Rectal smooth muscle tissue (tissue), 1 donor: Measurements from ENCODE around the gene ERRFI1.

Experiments
- H3K27ac ChIP-seq: one replicate; pipeline ENCODE4 v1.7.0; 2013; ENCODE audit warnings: low read depth, low read length, inconsistent platforms
- H3K27me3 ChIP-seq: one replicate; pipeline ENCODE4 v1.7.0; 2013; ENCODE audit warnings: low read length; ENCODE audit not compliant: control insufficient read depth, insufficient read depth
- H3K36me3 ChIP-seq: one replicate; pipeline ENCODE4 v1.7.0; 2013; ENCODE audit warnings: low read length; ENCODE audit not compliant: control insufficient read depth, insufficient read depth
- H3K4me1 ChIP-seq: one replicate; pipeline ENCODE4 v1.7.0; 2013; ENCODE audit warnings: low read length; ENCODE audit not compliant: control insufficient read depth, insufficient read depth
- H3K4me3 ChIP-seq: one replicate; pipeline ENCODE4 v1.7.0; 2013; ENCODE audit warnings: low read length
- H3K9ac ChIP-seq: one replicate; pipeline ENCODE4 v1.7.0; 2013; ENCODE audit warnings: low read length

The ERRFI1 gene

DNA sequence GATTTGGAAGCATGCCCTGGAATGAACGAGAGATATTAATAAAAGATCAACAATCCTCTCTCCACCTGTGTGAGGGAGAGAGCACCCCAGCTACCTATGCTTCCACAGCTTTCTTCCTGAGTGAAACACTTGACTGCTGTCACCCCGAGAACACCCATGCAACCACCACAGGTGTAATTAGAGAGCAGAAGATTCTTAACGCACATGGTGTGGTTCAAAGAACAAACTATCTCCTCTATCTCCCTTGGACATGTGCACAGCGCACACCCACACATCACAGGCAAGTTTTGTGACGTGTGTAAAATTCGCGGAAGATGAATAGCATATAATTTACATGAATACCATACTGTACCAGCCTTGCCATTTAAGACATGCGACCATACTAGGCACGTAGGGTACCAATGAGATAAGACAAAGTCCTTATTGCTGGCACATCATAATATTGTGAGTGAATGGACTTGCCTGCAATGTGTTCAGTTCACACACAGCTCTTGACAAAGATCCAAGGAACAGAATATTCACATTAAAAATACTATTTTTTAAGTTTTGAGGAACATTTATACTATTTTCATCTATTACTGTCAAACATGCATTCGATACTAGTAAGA, 11.6 kb downstream of the ERRFI1 start:
- Histone ChIP-seq H3K27ac (peak overlapping the region; percentile 10), H3K36me3 (peaks cover 8% of the 10 kb centered on the region), H3K27me3 (no peaks in the 10 kb centered on the region), H3K9ac (no peak overlapping the region), H3K4me3 (no peak overlapping the region), H3K4me1 (peaks cover 23% of the 10 kb centered on the region)

DNA sequence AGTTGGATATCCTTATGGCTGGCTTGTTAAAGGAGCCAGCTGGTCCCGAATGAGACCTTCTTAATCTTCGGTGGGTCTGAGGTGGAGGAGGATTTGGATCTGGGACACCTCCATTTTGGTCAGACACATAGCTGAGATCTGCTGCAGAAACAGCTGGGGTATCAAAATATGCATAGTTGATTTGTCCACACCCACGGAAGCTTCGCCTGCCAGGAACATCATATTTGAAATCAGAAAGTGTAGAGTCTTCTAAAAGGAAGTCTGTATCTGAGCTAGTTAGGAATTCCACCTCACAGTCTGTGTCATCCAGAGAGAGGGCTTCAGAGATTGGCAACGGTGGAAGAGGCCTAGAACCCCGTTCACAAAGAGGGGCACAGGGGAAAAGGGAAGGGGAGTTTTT, 12.3 kb downstream of the ERRFI1 start:
- peaks cover 23% of the 10 kb centered on the region for H3K4me1 ChIP-seq
- H3K36me3 ChIP-seq = peaks cover 8% of the 10 kb centered on the region
- H3K27me3 ChIP-seq = no peaks in the 10 kb centered on the region
- no peak overlapping the region for H3K27ac ChIP-seq
- H3K4me3 ChIP-seq = no peak overlapping the region
- no peak overlapping the region for H3K9ac ChIP-seq

DNA sequence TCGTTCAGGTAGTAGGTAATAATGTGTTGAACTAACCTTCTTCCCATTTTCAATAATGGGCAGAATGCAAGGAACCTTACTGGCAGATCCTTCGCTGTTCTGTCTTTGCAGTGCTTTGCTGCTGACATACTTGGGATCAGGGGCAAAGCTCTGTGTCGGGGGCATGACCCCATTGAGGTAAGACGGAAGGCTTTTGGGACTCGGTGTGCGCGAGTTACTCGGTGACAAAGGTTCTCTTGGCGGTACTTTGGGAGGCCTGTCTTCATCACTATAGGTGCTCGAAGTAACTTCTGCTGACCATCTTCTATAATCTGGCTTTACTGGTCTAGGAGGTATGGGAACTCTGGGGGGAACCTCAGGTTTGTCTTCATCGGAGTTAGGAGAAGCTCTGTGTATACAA, 12.7 kb downstream of the ERRFI1 start:
- Histone ChIP-seq H3K36me3 (peaks cover 8% of the 10 kb centered on the region), H3K4me3 (no peak overlapping the region), H3K4me1 (peaks cover 23% of the 10 kb centered on the region), H3K9ac (no peak overlapping the region), H3K27me3 (no peaks in the 10 kb centered on the region), H3K27ac (no peak overlapping the region)

DNA sequence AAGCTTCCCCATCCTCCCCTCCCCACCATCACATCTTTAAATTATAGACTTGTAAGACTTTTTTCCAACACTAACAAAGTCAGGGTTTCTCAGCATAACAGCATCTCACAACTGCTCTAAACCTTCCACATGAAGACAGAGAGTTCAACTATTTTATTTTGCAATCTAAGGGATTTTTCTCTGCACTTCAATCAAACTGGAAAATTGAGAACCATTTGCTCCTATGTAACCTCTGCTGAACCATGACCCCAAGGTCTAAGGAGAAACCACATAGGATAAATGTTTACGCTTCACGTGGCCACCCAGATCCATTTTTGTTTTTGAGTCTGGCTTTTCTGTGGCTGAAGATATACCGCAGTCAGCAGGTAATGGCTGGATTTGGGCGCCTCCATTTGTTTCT, 13.2 kb downstream of the ERRFI1 start:
- peaks cover 23% of the 10 kb centered on the region for H3K4me1 ChIP-seq
- H3K36me3 ChIP-seq = peaks cover 8% of the 10 kb centered on the region
- H3K27me3 ChIP-seq = no peaks in the 10 kb centered on the region
- H3K4me3 ChIP-seq = no peak overlapping the region
- no peak overlapping the region for H3K27ac ChIP-seq
- no peak overlapping the region for H3K9ac ChIP-seq

DNA sequence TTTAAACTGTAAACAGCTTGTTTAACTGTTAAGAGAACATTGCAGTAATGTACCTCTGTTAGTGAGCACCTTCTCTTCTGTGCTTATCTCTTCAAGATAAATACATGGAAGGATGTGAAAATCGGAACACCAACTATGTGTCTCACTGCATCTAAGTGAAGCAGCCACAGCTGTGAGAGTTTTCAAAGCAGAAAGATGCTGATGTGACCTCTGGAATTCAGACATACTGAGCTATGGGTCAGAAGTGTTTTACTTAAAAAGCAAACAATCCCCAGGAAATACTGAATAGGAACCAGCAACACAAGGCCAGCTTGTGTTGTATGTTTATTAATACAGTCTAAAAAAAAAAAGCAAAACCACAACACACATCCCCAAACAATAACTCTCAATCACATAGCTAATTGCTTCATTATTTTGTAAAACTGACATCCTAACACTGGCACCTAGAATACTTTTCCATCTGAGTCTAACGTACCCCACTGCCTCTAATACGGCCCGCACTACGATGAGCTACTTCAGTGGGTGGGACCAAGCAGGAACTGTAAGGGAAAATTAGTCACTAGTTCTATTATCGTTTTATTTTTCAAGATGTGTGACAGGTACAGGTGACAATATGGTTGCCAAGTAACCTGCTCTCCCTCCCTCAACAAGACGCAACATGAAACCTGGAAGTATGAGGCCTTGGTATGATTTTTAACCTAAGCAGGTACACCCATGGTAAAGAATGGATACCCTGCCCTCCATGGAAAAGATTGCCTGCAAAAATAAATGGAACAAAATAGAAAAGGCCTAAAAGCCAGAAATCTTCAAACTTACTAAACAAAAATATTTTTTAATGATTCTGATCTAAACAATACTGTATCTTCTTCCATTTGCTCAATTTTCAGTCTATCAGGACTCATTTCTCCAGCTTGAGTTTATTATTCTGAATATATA, 13.9 kb downstream of the ERRFI1 start:
- Histone ChIP-seq H3K4me1 (peaks cover 18% of the 10 kb centered on the region), H3K4me3 (no peak overlapping the region), H3K9ac (no peak overlapping the region), H3K27ac (no peak overlapping the region), H3K27me3 (no peaks in the 10 kb centered on the region), H3K36me3 (peaks cover 8% of the 10 kb centered on the region)

DNA sequence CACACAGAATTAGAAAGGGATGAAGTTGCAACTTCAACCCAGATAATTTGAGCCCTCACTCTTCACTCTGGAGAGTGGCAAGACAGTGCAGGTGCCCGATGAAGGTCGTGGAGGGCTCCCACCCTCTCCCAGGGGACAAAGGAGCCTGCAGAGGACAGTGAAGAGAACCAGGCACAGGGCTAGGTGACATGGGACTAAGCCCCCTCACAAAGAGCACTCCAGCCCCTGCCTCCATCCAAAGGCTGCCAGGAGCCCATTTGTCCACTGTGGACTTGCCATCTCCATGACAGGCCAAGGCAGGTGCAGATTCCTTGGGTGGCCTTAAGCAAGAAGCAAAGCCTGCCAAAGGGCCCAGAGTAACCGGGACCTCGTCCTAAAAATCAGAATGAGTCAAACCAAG, 15.1 kb downstream of the ERRFI1 start:
- no peak overlapping the region for H3K4me3 ChIP-seq
- H3K4me1 ChIP-seq = peaks cover 10% of the 10 kb centered on the region
- peaks cover 8% of the 10 kb centered on the region for H3K36me3 ChIP-seq
- no peak overlapping the region for H3K27ac ChIP-seq
- H3K9ac ChIP-seq = no peak overlapping the region
- no peaks in the 10 kb centered on the region for H3K27me3 ChIP-seq

DNA sequence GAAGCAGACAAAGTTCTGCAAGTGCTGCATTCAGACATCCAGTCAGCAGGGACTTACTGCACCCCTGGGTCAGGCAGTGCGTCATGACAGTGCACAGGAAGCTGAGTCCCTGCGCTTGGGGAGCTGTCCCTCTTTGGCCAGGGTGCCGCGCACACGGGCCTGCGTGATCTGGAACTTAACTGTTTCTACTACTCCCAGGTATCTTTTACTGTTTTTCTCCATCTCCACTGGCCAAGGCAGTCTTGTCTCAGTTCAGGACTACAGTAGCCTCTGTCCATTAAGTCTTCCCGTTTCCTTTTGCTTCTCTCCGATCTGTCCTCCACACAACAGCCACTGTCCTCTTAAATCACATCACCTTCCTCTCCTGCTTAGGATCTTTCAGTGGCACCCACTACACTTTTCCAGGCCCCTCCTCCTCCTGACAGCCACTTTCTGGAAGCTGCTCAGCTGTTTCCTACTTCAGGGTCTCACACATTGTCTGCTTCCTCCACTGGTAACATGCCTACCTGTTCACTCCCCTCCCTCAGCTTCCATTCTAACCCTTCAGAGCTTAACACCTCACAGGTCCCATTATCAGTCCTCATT, 15.9 kb downstream of the ERRFI1 start:
- Histone ChIP-seq H3K36me3 (peaks cover 8% of the 10 kb centered on the region), H3K27me3 (no peaks in the 10 kb centered on the region), H3K4me3 (no peak overlapping the region), H3K4me1 (peaks cover 5% of the 10 kb centered on the region), H3K9ac (no peak overlapping the region), H3K27ac (no peak overlapping the region)

DNA sequence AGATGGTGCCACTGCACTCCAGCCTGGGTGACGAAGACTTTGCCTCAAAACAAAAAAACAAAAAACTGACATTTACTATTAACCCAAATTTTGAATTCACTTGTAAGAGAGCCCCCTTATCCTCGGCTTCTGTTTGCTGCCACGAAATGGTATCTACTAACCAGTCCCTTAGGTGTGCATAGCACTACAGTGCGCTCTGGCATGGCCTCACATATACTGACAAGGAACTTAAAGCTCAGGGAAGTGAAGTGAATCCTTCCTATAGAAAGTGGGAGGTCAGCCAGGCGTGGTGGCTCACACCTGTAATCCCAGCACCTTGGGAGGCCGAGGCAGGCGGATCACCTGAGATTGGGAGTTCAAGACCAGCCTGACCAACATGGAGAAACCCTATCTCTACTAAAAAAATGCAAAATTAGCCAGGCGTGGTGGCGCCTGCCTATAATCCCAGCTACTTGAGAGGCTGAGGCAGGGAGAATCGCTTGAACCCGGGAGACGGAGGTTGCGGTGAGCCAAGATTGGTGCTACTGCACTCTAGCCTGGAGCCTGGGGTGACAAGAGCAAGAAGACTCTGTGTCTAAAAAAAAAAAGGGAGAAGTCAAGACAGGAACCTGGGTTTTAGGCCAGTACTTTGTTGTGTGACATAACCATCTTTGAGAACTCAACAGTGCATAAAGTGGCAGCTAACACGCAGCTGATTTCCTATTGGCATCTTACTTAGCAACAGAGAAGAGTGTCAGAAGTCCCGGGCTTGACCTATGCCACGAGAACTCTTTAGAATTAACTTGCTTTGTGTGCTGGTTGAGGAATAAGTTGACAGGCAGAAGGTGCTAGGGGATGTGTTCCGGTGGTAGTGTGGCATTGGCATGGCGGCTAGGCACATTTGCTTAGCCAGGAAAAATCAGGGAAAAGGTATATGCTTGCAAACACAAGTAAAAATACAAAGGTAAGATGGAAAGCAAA, 16.8 kb downstream of the ERRFI1 start:
- Histone ChIP-seq H3K4me3 (no peak overlapping the region), H3K4me1 (peaks cover 6% of the 10 kb centered on the region), H3K36me3 (peaks cover 6% of the 10 kb centered on the region), H3K27me3 (no peaks in the 10 kb centered on the region), H3K9ac (no peak overlapping the region), H3K27ac (no peak overlapping the region)

DNA sequence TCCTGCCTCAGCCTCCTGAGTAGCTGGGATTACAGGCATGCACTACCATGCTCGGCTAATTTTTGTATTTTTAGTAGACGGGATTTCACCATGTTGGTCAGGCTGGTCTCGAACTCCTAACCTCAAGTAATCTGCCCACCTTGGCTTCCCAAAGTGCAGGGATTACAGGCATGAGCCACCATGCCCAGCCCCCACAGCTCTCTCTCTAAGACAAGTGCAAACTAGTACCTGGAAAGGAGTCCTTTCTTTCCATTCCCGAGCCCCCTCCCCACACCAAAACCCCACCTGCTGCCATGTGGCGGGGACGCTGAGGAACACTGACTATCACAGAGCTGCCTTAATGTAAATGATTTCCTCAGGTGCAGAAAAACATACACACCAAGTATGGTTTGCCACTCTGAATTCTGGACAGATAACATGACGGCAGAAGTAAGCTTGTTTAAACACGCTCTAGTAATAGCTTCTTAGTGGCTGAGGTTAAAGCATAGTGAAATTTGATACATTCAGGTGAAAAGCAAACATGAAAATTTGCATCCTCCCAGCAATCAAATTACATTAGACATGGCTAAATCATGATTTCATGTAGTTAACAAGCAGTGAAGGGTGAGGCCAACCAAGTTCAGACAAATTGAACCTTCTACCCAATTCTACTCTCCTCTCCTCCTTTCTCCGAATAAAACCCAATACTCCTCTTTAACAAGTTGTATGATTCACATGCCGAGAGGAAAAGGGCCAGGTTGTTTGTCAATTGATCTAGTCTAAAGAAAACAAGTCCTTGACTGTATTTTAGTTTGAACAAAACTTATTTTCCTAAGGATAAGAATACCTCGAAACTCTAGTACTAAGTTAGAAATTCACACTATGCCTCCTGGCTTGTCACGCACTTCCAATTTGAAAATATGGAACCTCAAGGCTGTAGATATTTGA, 19.8 kb downstream of the ERRFI1 start:
- H3K4me3 ChIP-seq = no peak overlapping the region
- peaks cover 6% of the 10 kb centered on the region for H3K4me1 ChIP-seq
- no peaks in the 10 kb centered on the region for H3K36me3 ChIP-seq
- no peak overlapping the region for H3K9ac ChIP-seq
- no peaks in the 10 kb centered on the region for H3K27me3 ChIP-seq
- no peak overlapping the region for H3K27ac ChIP-seq

DNA sequence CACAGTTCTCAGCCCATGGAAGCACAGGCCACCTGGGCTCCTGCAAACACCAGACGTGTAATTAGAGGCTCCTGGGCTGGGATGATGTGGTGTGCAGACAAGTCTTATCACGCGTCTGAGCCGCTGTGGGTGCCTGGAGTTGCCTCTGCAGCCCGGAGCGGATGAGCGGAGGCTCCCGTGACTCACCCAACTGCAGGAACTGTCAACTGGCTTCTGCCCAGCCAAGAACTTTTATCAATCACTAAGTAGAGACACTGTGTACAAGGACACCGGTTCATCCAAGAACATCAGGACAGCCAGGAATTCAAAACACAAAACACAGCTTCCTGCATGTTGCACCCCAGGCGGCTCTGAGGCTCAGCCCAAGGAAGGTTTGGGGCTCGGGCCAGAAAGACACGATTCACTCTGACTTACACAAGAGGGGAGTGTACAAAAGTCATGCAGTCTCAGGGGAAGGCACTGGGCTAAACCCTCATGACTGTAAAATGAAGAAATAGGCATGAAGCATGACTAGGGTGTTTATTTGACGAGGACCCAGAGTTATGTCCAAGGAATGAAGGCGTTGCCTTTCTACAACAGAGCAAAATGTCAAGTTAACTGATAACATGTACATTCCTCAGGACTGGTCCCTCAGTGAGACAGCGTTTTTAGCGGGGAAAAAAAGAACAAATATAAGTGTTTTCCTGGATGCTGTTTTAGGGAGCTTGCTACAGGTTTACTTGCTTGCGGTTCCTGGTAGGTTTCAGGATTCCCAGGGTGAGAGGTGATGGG, 21.1 kb downstream of the ERRFI1 start:
- no peak overlapping the region for H3K4me3 ChIP-seq
- H3K27me3 ChIP-seq = no peaks in the 10 kb centered on the region
- peaks cover 6% of the 10 kb centered on the region for H3K4me1 ChIP-seq
- no peaks in the 10 kb centered on the region for H3K36me3 ChIP-seq
- H3K27ac ChIP-seq = peak overlapping the region; percentile 54
- H3K9ac ChIP-seq = no peak overlapping the region
